Gastrocnemius medialis (tissue), 4 donors: Measurements from ENCODE around the gene CYREN. TPM values are rescaled to one million over a fixed set of nuclear protein-coding genes. Genes with fewer than 3 reads are reported as not detected.

ENCODE experiments used
- ATAC-seq, 2 donors: fragments of 150-250 bp; one replicate each; pipeline ENCODE4 v1.9.1; 2016
- DNase-seq, 2 donors: peaks; one replicate each; pipeline ENCODE4 v3.0.0-alpha.2; 2019
- H3K27ac ChIP-seq, 4 donors: fragments of 200-600 bp; sonication (generic); 1 replicate in 1 of 4; 2 replicates in 3 of 4; pipeline ENCODE4 v1.5.1; 2016 to 2018; ENCODE audit warnings: mild to moderate bottlenecking in 2 of 4, moderate library complexity in 1 of 4
- H3K27me3 ChIP-seq, 3 donors: fragments of 200-600 bp; sonication (generic) in 2 of 3; 1 replicate in 1 of 3; 2 replicates in 2 of 3; pipeline versions ENCODE4 v1.5.1 to v1.6.0; 2016 to 2019; ENCODE audit warnings: mild to moderate bottlenecking in 1 of 3, moderate library complexity in 1 of 3
- H3K36me3 ChIP-seq, 2 donors: fragments of 200-600 bp; sonication (generic) in 1 of 2; one replicate each; pipeline ENCODE4 v1.5.1; 2017 to 2018
- H3K4me1 ChIP-seq, 2 donors: fragments of 200-600 bp; sonication (generic) in 1 of 2; one replicate each; pipeline ENCODE4 v1.5.1; 2016 to 2017; ENCODE audit warnings: mild to moderate bottlenecking in 2 of 2
- H3K4me3 ChIP-seq, 4 donors: fragments of 200-600 bp; sonication (generic) in 3 of 4; 1 replicate in 1 of 4; 2 replicates in 3 of 4; pipeline ENCODE4 v1.5.1; 2016 to 2019; ENCODE audit warnings: mild to moderate bottlenecking in 2 of 4
- H3K9me3 ChIP-seq, 3 donors: fragments of 200-600 bp; sonication (generic) in 2 of 3; 1 replicate in 1 of 3; 2 replicates in 2 of 3; pipeline ENCODE4 v1.5.1; 2016 to 2019
- POLR2A ChIP-seq, 2 donors: fragments of 450-650 bp; IDR thresholded peaks; one replicate each; pipeline ENCODE4 v1.6.1; 2017; ENCODE audit warnings: antibody characterized with exemption in 2 of 2, mild to moderate bottlenecking in 2 of 2, moderate library complexity in 2 of 2
- in situ Hi-C, 4 donors: fragments of 200-750 bp; cut with MboI; loops; one replicate each; pipeline versions ENCODE4 v1.15.0 to v1.8.0; 2017; ENCODE audit warnings: low sequenced_read_pairs in 4 of 4
- intact Hi-C: fragments of 100-400 bp; cut with DNase I; formaldehyde crosslinking; loops from one replicate; pipeline ENCODE4 v1.15.1; 2023; ENCODE audit warnings: low total_unique reads
- total RNA-seq, 4 donors: library from RNA; depleted of rRNA; stranded (reverse); fragments of >200 nt; gene quantifications; one replicate each; pipeline versions ENCODE4 v1.1.0 to v1.2.3, GENCODE V29; 2016
- TF ChIP-seq, protein P1 (sequence below), 5 experiments: fragments of 450-650 bp in 3 of 5; fragments of 200-600 bp in 2 of 5; sonication (generic) in 2 of 5; IDR thresholded peaks in 4 of 5; conservative IDR thresholded peaks in 1 of 5; 1 replicate in 4 of 5; 2 replicates in 1 of 5; pipeline ENCODE4 v1.5.1; 2016 to 2019; ENCODE audit warnings: antibody characterized with exemption in 5 of 5, mild to moderate bottlenecking in 3 of 5, moderate library complexity in 3 of 5

Gene CYREN
- total RNA-seq, 4 donors from 2014 or later, result 11.8 to 51.5 (median 20.4) TPM

DNA sequence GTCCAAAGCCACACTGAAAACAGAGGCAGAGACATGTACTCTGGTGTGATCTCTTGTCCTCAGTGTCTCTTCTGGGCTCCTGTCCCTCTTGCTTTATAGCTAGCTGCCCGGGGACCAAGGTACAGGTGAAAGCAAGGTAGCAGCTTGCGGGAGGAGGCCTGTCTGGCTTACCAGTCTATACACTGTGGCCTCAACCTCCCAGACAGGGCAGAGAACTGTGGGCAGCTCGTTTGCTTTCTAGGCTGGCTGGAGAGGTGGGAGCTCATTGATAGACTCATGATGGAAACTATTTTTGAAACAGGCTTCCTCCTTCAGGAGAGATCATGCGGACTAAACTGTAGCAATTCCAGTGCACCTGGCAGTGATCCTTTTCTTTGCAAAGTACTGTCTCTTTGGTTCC is 4.6 kb downstream of the CYREN start:
- Histone ChIP-seq H3K9me3 (no peaks in the 10 kb centered on the region), H3K4me1 (peaks cover 86 to 91% of the 10 kb centered on the region in 2 donors), H3K27ac (peak overlapping the region; percentile 93 to 97 (median 96)), H3K36me3 (peaks cover 0 to 24% of the 10 kb centered on the region in 2 donors), H3K27me3 (no peaks in the 10 kb centered on the region), H3K4me3 (peak overlapping the region in 2 of 4 donors; percentile 8 to 35)
- in situ Hi-C loops (no loop called here), intact Hi-C loops (loop anchor here (5.0 kb wide), 1 partner anchor 634 kb away; no protein-coding TSS in a partner anchor)
- no peak for DNase-seq
- no peak for ATAC-seq
- no peak for TF ChIP-seq POLR2A (IDR thresholded peaks at IDR 0.05)
- TF ChIP-seq, protein P1, sequence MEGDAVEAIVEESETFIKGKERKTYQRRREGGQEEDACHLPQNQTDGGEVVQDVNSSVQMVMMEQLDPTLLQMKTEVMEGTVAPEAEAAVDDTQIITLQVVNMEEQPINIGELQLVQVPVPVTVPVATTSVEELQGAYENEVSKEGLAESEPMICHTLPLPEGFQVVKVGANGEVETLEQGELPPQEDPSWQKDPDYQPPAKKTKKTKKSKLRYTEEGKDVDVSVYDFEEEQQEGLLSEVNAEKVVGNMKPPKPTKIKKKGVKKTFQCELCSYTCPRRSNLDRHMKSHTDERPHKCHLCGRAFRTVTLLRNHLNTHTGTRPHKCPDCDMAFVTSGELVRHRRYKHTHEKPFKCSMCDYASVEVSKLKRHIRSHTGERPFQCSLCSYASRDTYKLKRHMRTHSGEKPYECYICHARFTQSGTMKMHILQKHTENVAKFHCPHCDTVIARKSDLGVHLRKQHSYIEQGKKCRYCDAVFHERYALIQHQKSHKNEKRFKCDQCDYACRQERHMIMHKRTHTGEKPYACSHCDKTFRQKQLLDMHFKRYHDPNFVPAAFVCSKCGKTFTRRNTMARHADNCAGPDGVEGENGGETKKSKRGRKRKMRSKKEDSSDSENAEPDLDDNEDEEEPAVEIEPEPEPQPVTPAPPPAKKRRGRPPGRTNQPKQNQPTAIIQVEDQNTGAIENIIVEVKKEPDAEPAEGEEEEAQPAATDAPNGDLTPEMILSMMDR (IDR thresholded peaks at IDR 0.05 in 4 of 5, conservative IDR thresholded peaks at IDR 0.05 in 1 of 5), result no peak

DNA sequence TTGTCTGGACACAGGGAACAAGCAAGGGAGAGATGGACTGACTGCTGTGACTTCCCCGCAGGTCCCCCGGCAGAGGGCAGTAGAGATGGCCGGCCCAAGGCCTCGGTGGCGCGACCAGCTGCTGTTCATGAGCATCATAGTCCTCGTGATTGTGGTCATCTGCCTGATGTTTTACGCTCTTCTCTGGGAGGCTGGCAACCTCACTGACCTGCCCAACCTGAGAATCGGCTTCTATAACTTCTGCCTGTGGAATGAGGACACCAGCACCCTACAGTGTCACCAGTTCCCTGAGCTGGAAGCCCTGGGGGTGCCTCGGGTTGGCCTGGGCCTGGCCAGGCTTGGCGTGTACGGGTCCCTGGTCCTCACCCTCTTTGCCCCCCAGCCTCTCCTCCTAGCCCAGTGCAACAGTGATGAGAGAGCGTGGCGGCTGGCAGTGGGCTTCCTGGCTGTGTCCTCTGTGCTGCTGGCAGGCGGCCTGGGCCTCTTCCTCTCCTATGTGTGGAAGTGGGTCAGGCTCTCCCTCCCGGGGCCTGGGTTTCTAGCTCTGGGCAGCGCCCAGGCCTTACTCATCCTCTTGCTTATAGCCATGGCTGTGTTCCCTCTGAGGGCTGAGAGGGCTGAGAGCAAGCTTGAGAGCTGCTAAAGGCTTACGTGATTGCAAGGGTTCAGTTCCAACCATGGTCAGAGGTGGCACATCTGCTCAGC is 6.0 kb downstream of the CYREN start:
- intact Hi-C loops (loop anchor here (5.0 kb wide), 1 partner anchor 632 kb away; no protein-coding TSS in a partner anchor), in situ Hi-C loops (no loop called here)
- Histone ChIP-seq H3K4me1 (peaks cover 95 to 98% of the 10 kb centered on the region in 2 donors), H3K4me3 (peak overlapping the region; percentile 26 to 35 (median 30)), H3K9me3 (no peaks in the 10 kb centered on the region), H3K36me3 (peaks cover 0 to 24% of the 10 kb centered on the region in 2 donors), H3K27ac (peak overlapping the region; percentile 93 to 97 (median 96)), H3K27me3 (no peaks in the 10 kb centered on the region)
- DNase-seq (peak; percentile 87 to 92), ATAC-seq (peak; percentile 62 to 72)
- TF ChIP-seq, protein P1 (IDR thresholded peaks at IDR 0.05 in 4 of 5, conservative IDR thresholded peaks at IDR 0.05 in 1 of 5), result peak; percentile 49 to 90 (median 79)
- peak; percentile 58 to 60 for TF ChIP-seq POLR2A (IDR thresholded peaks at IDR 0.05)

DNA sequence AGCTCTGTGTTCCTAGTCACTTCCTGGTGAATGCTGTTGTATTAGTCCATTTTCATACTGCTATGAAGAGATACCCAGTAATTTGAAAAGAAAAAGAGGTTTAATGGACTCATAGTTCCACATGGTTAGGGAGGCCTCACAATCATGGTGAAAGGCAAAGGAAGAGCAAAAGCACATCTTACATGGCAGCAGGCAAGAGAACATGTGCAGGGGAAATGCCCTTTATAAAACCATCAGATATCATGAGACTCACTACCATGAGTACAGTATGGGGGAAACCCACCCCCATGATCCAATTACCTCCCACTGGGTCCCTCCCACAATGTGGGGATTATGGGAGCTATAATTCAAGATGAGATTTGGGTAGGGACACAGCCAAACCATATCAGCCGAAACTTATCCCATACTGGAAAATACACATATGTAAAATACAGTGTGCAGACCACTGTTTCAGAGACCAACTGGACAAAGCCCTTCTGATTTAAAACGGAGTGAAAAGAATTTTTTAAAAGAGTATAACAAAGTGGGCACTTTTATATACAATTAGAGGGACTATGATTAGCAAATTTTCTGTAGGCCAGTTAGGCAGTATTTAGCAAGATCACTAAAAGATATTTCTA is 8.0 kb downstream of the CYREN start:
- Histone ChIP-seq H3K27me3 (no peaks in the 10 kb centered on the region), H3K4me1 (peaks cover 98% of the 10 kb centered on the region in 2 donors), H3K27ac (peak overlapping the region; percentile 93 to 97 (median 96)), H3K36me3 (peaks cover 0 to 21% of the 10 kb centered on the region in 2 donors), H3K9me3 (no peaks in the 10 kb centered on the region), H3K4me3 (no peak overlapping the region)
- in situ Hi-C loops, result no loop called here
- DNase-seq (no peak), ATAC-seq (no peak)
- no peak for TF ChIP-seq POLR2A (IDR thresholded peaks at IDR 0.05)
- TF ChIP-seq, protein P1 (IDR thresholded peaks at IDR 0.05 in 4 of 5, conservative IDR thresholded peaks at IDR 0.05 in 1 of 5), result no peak
- intact Hi-C loops, result no loop called here

DNA sequence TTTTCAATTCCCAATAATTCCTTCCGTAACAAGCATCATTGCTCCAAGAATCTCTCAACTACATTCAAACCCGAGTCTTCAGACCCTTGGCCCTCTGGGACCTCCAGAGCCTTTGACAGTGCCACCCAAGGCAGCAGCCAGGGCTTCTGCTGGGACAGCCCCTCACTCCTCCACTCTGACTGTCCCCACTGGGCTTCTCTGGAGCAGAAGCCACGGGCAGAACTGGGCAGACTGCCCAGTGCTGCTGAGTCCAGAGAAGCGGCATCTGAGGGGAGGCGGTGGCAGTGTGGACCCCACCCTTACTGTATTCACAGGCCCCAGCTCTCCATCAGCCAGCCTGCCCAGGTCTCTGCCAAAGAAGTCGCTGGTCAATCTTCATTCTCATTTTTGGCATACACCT is 8.8 kb downstream of the CYREN start:
- DNase-seq (no peak), ATAC-seq (no peak)
- TF ChIP-seq, protein P1 (IDR thresholded peaks at IDR 0.05 in 4 of 5, conservative IDR thresholded peaks at IDR 0.05 in 1 of 5), result no peak
- TF ChIP-seq POLR2A (IDR thresholded peaks at IDR 0.05), result no peak
- Histone ChIP-seq H3K36me3 (peaks cover 0 to 15% of the 10 kb centered on the region in 2 donors), H3K27ac (peak overlapping the region; percentile 93 to 97 (median 96)), H3K27me3 (no peaks in the 10 kb centered on the region), H3K4me3 (no peak overlapping the region), H3K9me3 (no peaks in the 10 kb centered on the region), H3K4me1 (peaks cover 98% of the 10 kb centered on the region in 2 donors)
- in situ Hi-C loops (no loop called here), intact Hi-C loops (no loop called here)
